ENCODE measurements around the gene CYP2U1.

CYP2U1 gene

DNA sequence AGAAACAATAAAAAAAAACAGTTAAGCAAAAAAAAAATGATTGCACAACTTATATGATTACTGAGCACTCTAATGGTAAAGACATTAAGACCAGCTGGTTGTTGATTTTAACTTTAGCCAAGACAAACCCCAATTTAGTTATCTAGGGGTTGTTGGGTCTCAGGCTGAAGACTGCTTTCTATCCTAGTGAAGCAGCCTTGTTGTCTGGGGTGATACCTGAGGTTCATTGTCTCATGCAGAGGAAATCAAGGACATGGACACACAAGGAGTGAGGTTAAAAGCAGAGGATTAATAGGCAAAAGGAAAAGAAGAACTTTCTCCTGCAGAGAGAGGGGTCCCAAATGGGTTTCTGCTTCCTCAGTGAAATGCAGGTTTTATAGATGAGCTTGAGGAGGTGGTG, 40.0 kb upstream of the CYP2U1 start:
- no peak overlapping the region for H3K4me2 ChIP-seq (ENCODE audit: low read length)
- H2AFZ ChIP-seq, result no peak overlapping the region
- H3K36me3 ChIP-seq (ENCODE audit: control insufficient read depth, insufficient read depth, low read length), result no peaks in the 10 kb centered on the region
- no peaks in the 10 kb centered on the region for H3K27me3 ChIP-seq (ENCODE audit: control insufficient read depth, insufficient read depth, low read length)
- no peak overlapping the region for H3K9ac ChIP-seq
- no peaks in the 10 kb centered on the region for H3K4me1 ChIP-seq
- H3K9me3 ChIP-seq (ENCODE audit: control insufficient read depth, low read length), result no peaks in the 10 kb centered on the region
- no peak overlapping the region for H3K4me3 ChIP-seq (ENCODE audit: low read depth, low read length)
- no peak overlapping the region for H3K27ac ChIP-seq
- no peaks in the 10 kb centered on the region for H3K79me2 ChIP-seq
- TF ChIP-seq, protein P1, sequence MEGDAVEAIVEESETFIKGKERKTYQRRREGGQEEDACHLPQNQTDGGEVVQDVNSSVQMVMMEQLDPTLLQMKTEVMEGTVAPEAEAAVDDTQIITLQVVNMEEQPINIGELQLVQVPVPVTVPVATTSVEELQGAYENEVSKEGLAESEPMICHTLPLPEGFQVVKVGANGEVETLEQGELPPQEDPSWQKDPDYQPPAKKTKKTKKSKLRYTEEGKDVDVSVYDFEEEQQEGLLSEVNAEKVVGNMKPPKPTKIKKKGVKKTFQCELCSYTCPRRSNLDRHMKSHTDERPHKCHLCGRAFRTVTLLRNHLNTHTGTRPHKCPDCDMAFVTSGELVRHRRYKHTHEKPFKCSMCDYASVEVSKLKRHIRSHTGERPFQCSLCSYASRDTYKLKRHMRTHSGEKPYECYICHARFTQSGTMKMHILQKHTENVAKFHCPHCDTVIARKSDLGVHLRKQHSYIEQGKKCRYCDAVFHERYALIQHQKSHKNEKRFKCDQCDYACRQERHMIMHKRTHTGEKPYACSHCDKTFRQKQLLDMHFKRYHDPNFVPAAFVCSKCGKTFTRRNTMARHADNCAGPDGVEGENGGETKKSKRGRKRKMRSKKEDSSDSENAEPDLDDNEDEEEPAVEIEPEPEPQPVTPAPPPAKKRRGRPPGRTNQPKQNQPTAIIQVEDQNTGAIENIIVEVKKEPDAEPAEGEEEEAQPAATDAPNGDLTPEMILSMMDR (IDR thresholded peaks at IDR 0.05), result no peak

DNA sequence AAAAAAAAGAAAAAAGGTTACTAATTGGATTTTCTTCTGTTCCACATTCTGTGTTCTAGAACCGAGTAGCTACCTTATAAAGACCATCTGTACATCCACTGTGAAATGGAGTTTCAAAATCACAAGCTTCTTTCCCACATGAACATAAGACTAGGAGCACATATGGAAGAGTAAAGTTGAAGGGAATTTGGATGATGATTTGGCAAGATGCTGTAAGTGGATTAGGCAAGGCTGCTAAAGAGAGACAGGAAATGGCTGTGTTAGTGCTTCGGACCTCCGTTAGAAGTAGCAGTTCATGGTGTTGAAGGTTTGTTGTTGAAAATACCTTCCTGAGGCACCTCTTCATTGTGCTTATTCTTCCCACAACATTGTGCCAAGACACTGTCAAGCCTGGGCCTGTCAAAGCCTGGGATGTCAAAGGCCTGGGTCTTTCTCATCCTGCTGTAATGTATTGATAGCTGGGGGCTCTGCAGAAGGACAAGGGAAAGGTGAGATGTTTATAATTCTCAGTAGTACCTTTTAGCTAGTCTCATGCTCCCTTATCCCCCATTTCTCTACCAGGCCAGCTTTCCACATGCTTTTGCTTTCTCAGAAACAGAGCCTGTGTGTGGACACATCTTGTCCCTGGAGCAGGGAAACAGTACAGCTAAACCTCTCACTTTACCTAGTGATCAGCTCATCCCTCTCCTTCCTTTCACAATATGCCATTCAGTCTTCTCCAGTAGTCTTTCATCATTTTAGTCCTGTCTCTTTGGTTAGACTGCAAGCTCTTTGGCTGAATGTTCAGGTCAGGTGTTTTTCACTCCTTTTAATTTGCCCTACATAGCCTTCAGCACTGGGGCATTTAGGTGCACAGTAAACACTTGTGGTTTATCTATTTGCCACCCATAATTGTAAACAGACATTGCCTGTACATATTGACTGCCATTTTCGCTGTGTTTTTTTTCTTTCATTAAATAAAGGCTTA, 37.9 kb upstream of the CYP2U1 start:
- Histone ChIP-seq H3K36me3 (ENCODE audit: control insufficient read depth, insufficient read depth, low read length) (no peaks in the 10 kb centered on the region), H3K4me3 (ENCODE audit: low read depth, low read length) (no peak overlapping the region), H3K27me3 (ENCODE audit: control insufficient read depth, insufficient read depth, low read length) (no peaks in the 10 kb centered on the region), H3K4me2 (ENCODE audit: low read length) (no peak overlapping the region), H2AFZ (no peak overlapping the region), H3K27ac (no peak overlapping the region), H3K9me3 (ENCODE audit: control insufficient read depth, low read length) (no peaks in the 10 kb centered on the region), H3K9ac (no peak overlapping the region), H3K4me1 (no peaks in the 10 kb centered on the region), H3K79me2 (no peaks in the 10 kb centered on the region)
- TF ChIP-seq, protein P1 (IDR thresholded peaks at IDR 0.05), result no peak

DNA sequence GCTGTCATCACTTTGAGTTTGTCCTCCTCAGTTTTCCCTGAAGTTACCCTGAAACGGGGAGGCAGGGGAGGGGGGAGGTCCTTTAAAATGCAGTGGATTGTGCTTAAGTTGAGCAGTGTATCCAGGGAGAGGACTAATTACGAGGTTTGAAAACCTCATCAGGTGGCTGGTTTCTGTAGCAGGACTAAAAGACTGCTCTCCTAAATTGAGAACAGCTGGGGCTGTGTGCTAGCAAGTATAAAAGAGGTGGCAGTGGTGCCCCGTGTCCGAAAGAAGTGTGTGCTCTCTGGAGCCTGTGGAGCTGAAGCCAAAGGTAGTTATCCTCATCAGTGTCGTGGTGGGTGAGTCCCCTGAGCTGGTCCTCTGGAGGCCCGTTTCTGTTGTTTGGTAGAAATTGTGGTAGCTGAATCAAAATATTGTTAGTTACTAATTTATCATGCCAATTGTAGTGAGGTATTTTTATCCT, 37.2 kb upstream of the CYP2U1 start:
- Histone ChIP-seq H3K9ac (no peak overlapping the region), H3K4me3 (ENCODE audit: low read depth, low read length) (no peak overlapping the region), H3K9me3 (ENCODE audit: control insufficient read depth, low read length) (no peaks in the 10 kb centered on the region), H3K27ac (no peak overlapping the region), H2AFZ (no peak overlapping the region), H3K36me3 (ENCODE audit: control insufficient read depth, insufficient read depth, low read length) (no peaks in the 10 kb centered on the region), H3K79me2 (no peaks in the 10 kb centered on the region), H3K27me3 (ENCODE audit: control insufficient read depth, insufficient read depth, low read length) (no peaks in the 10 kb centered on the region), H3K4me1 (no peaks in the 10 kb centered on the region), H3K4me2 (ENCODE audit: low read length) (no peak overlapping the region)
- TF ChIP-seq, protein P1 (IDR thresholded peaks at IDR 0.05), result no peak

DNA sequence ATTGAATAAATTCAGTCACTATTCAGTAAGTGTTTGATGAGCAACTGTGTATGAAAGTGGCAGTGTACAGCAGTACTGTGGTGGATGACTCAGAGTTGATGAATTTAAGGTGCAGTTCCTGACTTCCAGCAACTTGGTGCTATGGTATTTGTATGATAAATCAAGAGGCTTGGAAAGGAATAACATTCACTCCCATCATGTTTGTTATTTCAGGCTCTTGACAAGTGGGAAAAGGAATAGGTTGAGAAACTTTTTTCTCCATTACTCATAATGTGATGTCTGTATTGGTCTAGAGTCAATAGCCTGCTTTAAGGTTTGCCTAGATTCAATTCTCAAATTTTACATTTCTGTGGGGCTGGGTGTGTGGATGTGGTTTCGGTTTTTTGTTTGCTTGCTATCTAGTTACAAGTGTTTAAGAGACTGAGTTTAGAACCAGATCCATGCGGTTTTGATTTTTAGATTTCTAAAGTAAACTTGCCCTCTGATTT, 35.1 kb upstream of the CYP2U1 start:
- H3K79me2 ChIP-seq, result no peaks in the 10 kb centered on the region
- H3K4me2 ChIP-seq (ENCODE audit: low read length), result no peak overlapping the region

More for the DNA sequence above, 35.1 kb upstream of the CYP2U1 start:
- no peak overlapping the region for H3K4me3 ChIP-seq (ENCODE audit: low read depth, low read length)
- no peaks in the 10 kb centered on the region for H3K27me3 ChIP-seq (ENCODE audit: control insufficient read depth, insufficient read depth, low read length)
- H3K27ac ChIP-seq, result no peak overlapping the region
- no peaks in the 10 kb centered on the region for H3K9me3 ChIP-seq (ENCODE audit: control insufficient read depth, low read length)
- H3K9ac ChIP-seq, result no peak overlapping the region
- no peaks in the 10 kb centered on the region for H3K36me3 ChIP-seq (ENCODE audit: control insufficient read depth, insufficient read depth, low read length)
- H3K4me1 ChIP-seq, result no peaks in the 10 kb centered on the region
- TF ChIP-seq, protein P1 (IDR thresholded peaks at IDR 0.05), result no peak
- no peak overlapping the region for H2AFZ ChIP-seq
